PC-9 (cell line): Measurements from ENCODE around the gene RPS2.

ENCODE experiments used
- EZH2 ChIP-seq: fragments of 200-600 bp; sonication (generic); IDR thresholded peaks from 2 replicates; pipeline ENCODE4 v1.8.0; 2017; ENCODE audit warnings: antibody characterized with exemption, low read depth
- TF ChIP-seq, protein P1 (sequence below): fragments of 200-600 bp; sonication (generic); conservative IDR thresholded peaks from 2 replicates; pipeline ENCODE4 v1.6.1; 2017; ENCODE audit warnings: mixed run types, antibody characterized with exemption, mild to moderate bottlenecking, moderate library complexity

DNA sequence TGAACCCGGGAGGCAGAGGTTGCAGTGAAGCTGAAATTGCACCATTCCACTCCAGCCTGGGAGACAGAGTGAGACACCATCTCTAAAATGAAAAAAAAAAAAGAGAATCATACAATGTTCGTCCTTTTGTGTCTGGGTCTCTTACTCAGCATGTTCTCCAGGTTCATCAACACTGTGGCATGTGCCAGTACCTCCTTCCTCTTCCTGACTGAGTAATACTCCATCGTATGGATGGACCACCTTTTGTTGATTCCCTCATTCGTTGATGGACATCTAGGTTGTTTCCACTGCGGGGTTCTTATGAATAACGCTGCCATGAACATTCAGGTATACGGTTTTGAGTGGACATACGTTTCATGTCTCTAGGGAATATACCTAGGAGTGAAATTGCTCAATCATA lies 42.3 kb downstream of the RPS2 start:
- TF ChIP-seq, protein P1, sequence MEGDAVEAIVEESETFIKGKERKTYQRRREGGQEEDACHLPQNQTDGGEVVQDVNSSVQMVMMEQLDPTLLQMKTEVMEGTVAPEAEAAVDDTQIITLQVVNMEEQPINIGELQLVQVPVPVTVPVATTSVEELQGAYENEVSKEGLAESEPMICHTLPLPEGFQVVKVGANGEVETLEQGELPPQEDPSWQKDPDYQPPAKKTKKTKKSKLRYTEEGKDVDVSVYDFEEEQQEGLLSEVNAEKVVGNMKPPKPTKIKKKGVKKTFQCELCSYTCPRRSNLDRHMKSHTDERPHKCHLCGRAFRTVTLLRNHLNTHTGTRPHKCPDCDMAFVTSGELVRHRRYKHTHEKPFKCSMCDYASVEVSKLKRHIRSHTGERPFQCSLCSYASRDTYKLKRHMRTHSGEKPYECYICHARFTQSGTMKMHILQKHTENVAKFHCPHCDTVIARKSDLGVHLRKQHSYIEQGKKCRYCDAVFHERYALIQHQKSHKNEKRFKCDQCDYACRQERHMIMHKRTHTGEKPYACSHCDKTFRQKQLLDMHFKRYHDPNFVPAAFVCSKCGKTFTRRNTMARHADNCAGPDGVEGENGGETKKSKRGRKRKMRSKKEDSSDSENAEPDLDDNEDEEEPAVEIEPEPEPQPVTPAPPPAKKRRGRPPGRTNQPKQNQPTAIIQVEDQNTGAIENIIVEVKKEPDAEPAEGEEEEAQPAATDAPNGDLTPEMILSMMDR: no peak
- TF ChIP-seq EZH2: no peak
